Epithelial cell of proximal tubule (primary cell): Measurements from ENCODE around the gene OR1L1. TPM values are rescaled to one million over a fixed set of nuclear protein-coding genes. Genes with fewer than 3 reads are reported as not detected.

Experiments used
- DNase-seq: peaks from one replicate; pipeline ENCODE4 v3.0.0-alpha.2; 2011; ENCODE audit warnings: low read depth
- H3K4me3 ChIP-seq: 2 replicates; pipeline ENCODE4 v1.5.1; 2011; ENCODE audit warnings: low read depth, mild to moderate bottlenecking, low read length
- CTCF ChIP-seq: conservative IDR thresholded peaks from 2 replicates; pipeline ENCODE4 v1.5.1; 2012; ENCODE audit warnings: low read depth, mild to moderate bottlenecking, low read length
- total RNA-seq: library from RNA; depleted of rRNA; stranded (reverse); fragments of >200 nt; gene quantifications from 2 replicates; pipeline ENCODE4 v1.2.3, GENCODE V29; 2015

Gene OR1L1
- total RNA-seq, 1 donor from 2014 or later, result not detected

- DNase-seq, result no peak
- H3K4me3 ChIP-seq, result no peak overlapping the region
- TF ChIP-seq CTCF, result no peak
Observed at GRCh38 chr9:122684851-122685250, 23.3 kb downstream of the OR1L1 start.

DNA sequence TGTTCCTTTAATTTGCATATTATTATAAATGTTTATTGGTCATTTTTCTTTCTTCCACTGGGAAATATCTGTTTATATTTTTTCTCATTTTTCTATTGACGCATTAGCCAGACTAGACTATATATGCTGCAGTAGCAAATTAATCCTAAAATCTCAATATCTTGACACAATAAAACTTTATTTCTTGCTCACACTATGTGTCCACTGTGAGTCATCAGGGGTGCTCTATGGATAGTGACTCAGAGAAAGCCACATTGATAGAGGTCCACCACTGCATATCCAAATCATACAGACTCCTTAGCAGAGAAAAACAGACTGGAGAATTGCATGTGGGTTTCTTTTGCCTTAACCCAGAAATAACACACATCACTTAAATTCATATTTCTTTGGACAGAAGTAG, 34.2 kb downstream of the OR1L1 start:
- no peak for TF ChIP-seq CTCF
- no peak for DNase-seq
- no peak overlapping the region for H3K4me3 ChIP-seq

Other genes starting within 250 kb of the OR1L1 start
- not detected in 2 replicates for gene OR1J1, start 183.8 kb upstream of the OR1L1 start, total RNA-seq
- gene OR1J2, start 150.9 kb upstream of the OR1L1 start, total RNA-seq, result not detected in 2 replicates
- gene OR1J4, start 142.6 kb upstream of the OR1L1 start, total RNA-seq, result not detected in 2 replicates
- not detected in 2 replicates for gene OR1N1, start 134.4 kb upstream of the OR1L1 start, total RNA-seq
- gene OR1N2, start 108.6 kb upstream of the OR1L1 start, total RNA-seq, result not detected in 2 replicates
- gene OR1L8, start 78.3 kb upstream of the OR1L1 start, total RNA-seq, result not detected in 2 replicates
- gene OR1Q1, start 47.0 kb upstream of the OR1L1 start, total RNA-seq, result not detected in 2 replicates
- gene OR1B1, start 4.1 kb upstream of the OR1L1 start, total RNA-seq, result not detected in 2 replicates
- gene OR1L3, start 13.4 kb downstream of the OR1L1 start, total RNA-seq, result not detected in 2 replicates
- gene OR1L4, start 62.3 kb downstream of the OR1L1 start, total RNA-seq, result not detected in 2 replicates
- not detected in 2 replicates for gene OR1L6, start 80.6 kb downstream of the OR1L1 start, total RNA-seq
- gene OR5C1, start 127.2 kb downstream of the OR1L1 start, total RNA-seq, result not detected in 2 replicates
- gene OR1K1, start 138.4 kb downstream of the OR1L1 start, total RNA-seq, result not detected in 2 replicates
- gene PDCL, start 166.9 kb downstream of the OR1L1 start, total RNA-seq, result 19.3 and 20.5 TPM in 2 replicates
- gene RC3H2, start 243.6 kb downstream of the OR1L1 start, total RNA-seq, result 26.1 and 35.2 TPM in 2 replicates